GM23248 (cell line): ENCODE results near the gene ZBTB16.

Experiments used
- EZH2 ChIP-seq: fragments of 200-600 bp; sonication (generic); IDR thresholded peaks from 2 replicates; pipeline ENCODE4 v1.6.1; 2018; ENCODE audit warnings: antibody characterized with exemption, mild to moderate bottlenecking; ENCODE audit not compliant: insufficient read depth, poor library complexity, severe bottlenecking
- EZH2phosphoT487 ChIP-seq: fragments of 200-600 bp; sonication (generic); IDR thresholded peaks from 2 replicates; pipeline ENCODE4 v1.6.1; 2018; ENCODE audit warnings: antibody characterized with exemption, moderate library complexity, mild to moderate bottlenecking, low read depth; ENCODE audit not compliant: insufficient read depth

DNA sequence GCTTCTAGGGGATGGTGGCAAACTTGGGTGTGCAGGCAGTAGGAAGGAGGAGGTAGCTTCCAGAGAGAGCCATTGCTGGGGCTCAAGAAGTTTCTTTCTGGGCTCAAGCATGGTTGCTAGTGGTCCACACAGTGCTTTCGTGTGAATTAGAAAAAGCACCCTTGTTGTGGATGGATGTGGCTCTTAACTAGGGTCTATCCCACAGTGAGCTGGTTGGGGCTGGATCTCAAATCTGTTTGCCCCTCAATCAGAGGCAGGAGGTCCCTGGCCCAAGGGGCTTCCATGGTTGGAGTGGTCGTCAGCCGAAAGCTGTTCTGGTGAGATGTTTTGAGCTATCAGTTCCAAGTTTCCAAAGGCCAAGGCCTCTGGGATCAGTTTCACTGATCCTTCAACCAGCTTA, 35.0 kb downstream of the ZBTB16 start:
- TF ChIP-seq EZH2 = no peak
- TF ChIP-seq EZH2phosphoT487 = no peak
